CD4-positive, alpha-beta T cell treated with Interferon alpha-2 for 1 hour (primary cell): Measurements from ENCODE around the gene CHORDC1.

ENCODE experiments used
- DNase-seq, 2 donors: peaks; one replicate each; pipeline ENCODE4 v3.0.0-alpha.2; 2020 to 2022

Gene CHORDC1

GRCh38 chr11:90222459-90223247 is at the start of gene CHORDC1:
Gene CHORDC1, minus strand, starts transcription at chr11:90223049. Its CDS starts 95 bp downstream, at chr11:90222954.
- peak; percentile 92 to 95 for DNase-seq

DNA sequence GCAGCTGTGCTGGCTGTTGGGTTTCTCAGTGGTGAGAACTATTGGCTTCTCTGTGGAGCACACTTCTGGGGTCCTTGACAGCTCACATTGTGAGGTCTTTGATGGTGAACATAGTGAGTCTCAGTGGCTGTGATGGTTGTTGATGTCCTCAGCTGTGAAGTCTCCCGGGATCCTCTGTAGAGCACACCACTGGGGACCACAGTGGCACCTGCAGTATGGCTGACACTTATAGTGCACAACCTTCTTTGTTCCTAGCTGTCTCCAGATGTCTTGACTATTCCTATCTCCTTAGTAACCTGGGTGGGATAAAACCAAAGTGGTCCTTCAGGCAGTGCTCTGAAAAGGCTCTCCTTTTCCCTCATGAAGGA is 34.3 kb upstream of the CHORDC1 start:
- DNase-seq = no peak

- DNase-seq = no peak
Measured at GRCh38 chr11:90256404-90257157, 33.7 kb upstream of the CHORDC1 start.

GRCh38 chr11:90254065-90254464 is 31.2 kb upstream of the CHORDC1 start:
- no peak for DNase-seq

- no peak for DNase-seq
Measured at GRCh38 chr11:90252053-90252452, 29.2 kb upstream of the CHORDC1 start.

DNA sequence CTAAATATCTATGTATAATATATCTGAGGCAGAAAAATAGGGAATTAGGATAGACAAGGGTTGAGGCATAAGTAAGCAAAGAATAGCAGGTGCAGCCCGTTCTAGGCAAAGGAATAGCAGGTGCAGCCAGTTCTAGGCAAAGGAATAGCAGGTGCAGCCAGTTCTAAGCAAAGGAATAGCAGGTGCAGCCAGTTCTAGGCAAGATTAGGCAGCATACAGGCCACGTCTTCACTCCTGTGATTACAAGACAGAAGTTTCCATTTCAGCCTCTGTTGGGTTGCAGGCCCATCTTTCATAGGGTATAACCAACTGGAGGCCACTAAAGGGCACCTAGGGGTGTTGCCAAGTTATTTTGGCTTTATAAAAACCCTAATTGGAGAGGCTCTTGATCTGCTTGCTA is 28.8 kb upstream of the CHORDC1 start:
- no peak for DNase-seq

GRCh38 chr11:90250970-90251369 is 28.1 kb upstream of the CHORDC1 start:
- DNase-seq = peak in 1 of 2 donors; percentile 30

- no peak for DNase-seq
Measured at GRCh38 chr11:90246468-90246867, 23.6 kb upstream of the CHORDC1 start.

DNA sequence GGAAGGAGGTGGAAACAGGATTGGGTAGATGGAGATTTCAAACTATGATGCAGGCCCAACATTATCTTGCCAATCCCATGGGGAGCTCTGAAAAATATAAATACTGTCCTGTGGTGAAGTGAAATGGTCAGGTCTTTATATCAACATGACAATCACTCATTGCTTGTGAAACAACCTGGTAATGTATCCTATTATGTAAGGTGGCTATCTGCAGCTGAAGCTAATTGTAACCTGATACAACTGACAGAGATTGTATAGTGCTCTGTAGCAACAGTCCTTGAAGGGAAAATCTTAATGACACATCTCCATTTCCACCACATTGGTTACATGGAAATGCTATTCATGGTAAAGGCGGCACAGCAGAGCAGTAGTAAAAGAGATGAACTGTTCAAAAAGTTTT is 20.7 kb upstream of the CHORDC1 start:
- DNase-seq = no peak

DNA sequence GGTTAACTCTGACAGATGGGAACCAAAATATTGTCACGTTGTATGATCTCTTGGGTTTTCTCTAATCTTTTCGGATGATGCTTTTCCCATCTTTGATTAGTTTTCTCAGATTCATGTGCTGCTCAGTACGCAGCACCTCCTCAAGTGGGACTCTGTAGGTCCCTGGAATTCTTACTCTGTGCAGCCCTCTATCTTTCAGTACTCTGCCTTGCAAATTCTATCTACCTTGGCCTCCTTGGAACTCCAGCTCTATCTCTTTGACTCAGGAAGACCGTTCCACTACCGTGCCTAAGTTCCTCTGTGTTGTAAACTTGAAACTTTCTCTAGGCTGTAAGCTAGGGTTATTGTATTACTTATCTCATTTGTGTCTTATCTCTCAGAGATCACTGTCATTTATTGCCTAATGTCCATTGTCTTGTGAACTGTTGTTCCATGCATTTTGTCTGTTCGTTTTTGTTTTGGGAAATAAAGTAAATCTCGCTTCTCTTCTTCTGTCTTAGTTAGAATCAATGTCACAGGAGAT is 20.1 kb upstream of the CHORDC1 start:
- DNase-seq = no peak

DNA sequence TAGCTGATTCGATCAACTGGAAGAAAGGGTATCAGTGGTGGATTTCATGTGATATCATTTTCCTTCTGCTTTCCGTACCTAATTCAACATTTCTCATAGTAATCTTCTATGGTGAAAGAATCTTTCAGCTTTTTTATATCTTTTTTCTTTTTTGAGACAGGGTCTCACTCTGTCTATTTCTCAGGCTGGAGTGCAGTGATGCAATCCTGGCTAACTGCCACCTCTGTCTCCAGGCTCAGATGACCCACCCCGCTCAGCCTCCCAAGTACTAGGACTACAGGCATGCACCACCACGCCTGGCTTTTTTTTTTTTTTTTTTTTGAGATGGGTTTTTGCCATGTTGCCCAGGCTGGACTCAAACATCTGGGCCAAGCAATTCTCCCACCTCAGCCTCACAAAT is 18.6 kb upstream of the CHORDC1 start:
- DNase-seq = no peak

- peak in 1 of 2 donors; percentile 24 for DNase-seq
Measured at GRCh38 chr11:90239967-90240636, 17.3 kb upstream of the CHORDC1 start.

- no peak for DNase-seq
Measured at GRCh38 chr11:90237004-90237403, 14.2 kb upstream of the CHORDC1 start.

DNA sequence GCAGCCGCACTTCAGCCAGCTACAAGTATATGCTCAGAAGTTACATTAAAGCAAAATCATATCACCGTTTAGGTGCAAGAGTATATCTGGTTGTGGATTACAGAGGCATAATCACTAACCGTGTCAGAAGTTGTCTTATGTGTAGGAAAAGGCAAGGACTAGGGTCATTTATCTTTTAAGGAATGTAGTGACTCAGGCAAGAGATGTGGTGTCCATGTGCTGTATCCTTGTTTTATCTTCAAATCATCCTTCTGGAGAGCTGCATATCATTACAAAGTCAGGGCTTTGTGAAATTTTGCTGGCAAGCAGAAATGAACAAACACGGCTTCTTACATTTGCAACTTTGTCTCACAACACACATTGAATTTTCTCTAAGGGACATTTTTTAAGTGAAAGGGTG is 12.7 kb upstream of the CHORDC1 start:
- DNase-seq = no peak

DNA sequence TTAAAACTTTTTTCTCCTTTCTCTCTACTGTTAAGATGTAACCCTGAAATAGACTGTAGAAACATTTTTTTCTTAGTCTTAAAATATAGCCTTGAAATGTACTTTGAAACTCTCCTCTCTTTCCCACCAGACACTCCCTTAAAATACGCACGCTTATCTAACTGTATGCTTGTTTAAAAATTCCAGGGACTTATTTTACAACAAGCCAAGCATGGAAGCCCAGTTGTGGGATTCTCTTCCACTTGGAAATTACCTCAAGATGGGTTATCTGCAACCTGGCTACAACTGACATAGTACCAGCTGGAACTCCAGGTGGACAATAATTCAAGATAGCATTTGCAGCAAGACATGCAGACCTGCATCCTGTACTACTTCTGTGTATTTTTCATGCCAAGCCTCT is 12.1 kb upstream of the CHORDC1 start:
- no peak for DNase-seq

GRCh38 chr11:90229791-90230190 is 6.9 kb upstream of the CHORDC1 start:
- DNase-seq = no peak

DNA sequence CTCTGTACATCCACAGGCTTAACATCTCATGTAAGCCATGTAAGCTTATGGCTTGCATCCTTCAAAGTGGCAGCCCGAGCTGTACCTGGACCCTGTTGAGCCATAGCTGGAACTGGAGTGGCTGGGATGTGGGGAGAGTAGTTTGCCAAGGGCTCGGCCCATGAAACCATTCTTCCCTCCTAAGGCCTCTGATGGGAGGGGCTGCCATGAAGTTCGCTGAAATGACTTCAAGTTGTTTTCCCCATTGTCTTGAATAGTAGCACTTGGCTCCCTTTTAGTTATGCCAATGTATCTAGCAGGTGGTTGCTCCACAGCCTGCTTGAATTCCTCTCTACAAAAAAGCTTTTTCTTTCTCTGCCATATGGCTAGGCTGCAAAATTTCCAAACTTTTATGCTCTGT is 5.2 kb upstream of the CHORDC1 start:
- DNase-seq = no peak

DNA sequence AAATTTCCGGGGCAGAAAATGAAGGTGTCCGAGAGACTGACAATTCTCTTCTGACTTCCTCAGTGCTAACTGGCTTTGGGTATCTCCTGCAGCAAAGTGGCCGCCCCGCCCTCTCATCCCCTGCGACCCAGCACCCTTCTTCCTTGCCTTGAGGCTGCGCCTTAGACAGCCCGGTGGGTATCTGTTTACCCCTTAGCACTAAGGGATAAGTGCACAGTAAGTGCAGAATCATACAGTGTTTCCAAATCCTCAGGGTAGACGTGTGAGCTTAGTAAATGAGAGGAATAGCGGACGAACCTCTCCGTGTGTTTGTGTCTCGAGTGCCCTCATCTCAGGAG is 368 bp upstream of the CHORDC1 start:
- DNase-seq = no peak

DNA sequence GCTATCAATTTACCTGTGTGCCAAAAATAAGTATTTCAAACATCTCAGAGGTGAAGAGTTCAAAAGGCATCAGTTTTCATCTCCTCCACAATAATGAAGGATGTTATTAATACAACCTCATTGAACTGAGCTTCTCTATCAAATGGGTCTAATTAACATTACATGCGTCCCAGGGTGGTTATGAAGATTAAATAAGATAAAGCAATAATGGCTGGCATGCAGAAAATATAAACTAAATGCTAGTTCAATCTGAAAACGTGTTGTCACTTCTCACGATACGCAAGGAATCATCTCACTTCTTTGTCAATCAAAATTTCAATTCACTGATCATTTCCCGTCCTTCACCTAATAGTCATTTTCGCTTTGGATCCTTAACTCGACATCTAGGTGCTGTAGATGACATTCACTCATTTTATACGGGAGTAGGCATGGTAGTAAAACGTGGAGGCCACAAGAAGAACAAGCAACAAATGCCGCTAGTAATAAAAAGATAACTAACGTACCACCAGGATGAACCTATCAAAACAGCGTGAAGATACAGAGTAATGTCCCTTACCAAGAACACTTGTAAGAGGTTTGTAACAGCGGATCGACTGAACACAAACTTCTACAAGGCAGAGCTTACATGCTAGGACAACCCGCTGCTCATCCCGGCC is 918 bp downstream of the CHORDC1 start:
- peak in 1 of 2 donors; percentile 40 for DNase-seq

DNA sequence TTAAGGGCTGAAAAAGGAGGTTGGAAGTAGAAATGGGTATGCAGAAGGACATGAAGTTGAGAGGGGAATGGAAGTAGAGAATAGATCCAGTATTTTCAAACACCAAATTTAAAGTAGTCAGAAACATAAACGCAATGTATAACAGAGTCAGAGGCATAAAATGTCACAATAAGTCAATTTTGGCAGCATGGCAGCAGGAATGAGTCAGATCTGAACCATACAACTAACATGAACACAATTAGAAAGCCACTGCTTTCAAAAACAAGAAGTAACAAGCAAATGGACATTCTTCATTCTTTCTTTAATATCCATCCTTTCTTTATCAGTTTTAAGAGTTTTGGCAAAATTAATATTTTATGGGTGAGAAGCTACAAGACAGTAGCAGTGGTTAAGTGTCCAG is 2.5 kb downstream of the CHORDC1 start:
- DNase-seq = no peak

DNA sequence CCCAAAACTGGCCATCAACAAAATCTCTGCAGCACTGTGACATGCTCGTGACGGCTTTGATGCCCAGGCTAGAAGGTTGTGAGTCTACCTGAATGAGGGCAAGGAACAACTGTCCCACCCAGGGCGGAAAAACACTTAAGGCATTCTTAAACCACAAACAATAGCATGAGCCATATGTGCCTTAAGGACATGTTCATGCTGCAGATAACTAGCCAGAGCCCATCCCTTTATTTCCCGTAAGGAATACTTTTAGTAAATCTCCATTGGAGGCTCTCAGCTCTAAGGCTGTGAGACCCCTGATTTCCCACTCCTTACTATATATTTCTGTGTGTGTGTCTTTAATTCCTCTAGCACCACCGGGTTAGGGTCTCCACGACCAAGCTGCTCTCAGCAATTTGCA is 3.4 kb downstream of the CHORDC1 start:
- DNase-seq = no peak

- DNase-seq = no peak
Measured at GRCh38 chr11:90218606-90219005, 4.2 kb downstream of the CHORDC1 start.

GRCh38 chr11:90216611-90217010 is 6.2 kb downstream of the CHORDC1 start:
- no peak for DNase-seq
